ENCODE results near the gene PIK3C3.
A peak's percentile ranks its signal among the peaks of the same experiment; 100 is the strongest.

PIK3C3 gene

GRCh38 chr18:42112657-42113420 lies 157.8 kb downstream of the PIK3C3 start:
- TF ChIP-seq CTCF (IDR thresholded peaks at IDR 0.05; ENCODE audit: insufficient read depth, missing control alignments) = no peak
- DNase-seq (ENCODE audit: insufficient read length, low spot score) (no peak), FAIRE-seq (peak; percentile 56)

GRCh38 chr18:42113529-42114191 lies 158.6 kb downstream of the PIK3C3 start:
- no peak for DNase-seq (ENCODE audit: insufficient read length, low spot score)
- FAIRE-seq = no peak
- no peak for TF ChIP-seq CTCF (IDR thresholded peaks at IDR 0.05; ENCODE audit: insufficient read depth, missing control alignments)

GRCh38 chr18:42114310-42114943 lies 159.4 kb downstream of the PIK3C3 start:
- DNase-seq (ENCODE audit: insufficient read length, low spot score) (no peak), FAIRE-seq (peak; percentile 99)
- peak; percentile 89 for TF ChIP-seq CTCF (IDR thresholded peaks at IDR 0.05; ENCODE audit: insufficient read depth, missing control alignments)

- DNase-seq (ENCODE audit: insufficient read length, low spot score) (no peak), FAIRE-seq (no peak)
- TF ChIP-seq CTCF (IDR thresholded peaks at IDR 0.05; ENCODE audit: insufficient read depth, missing control alignments) = no peak
These were observed 171.6 kb downstream of the PIK3C3 start for GRCh38 chr18:42126586-42126985.

- FAIRE-seq (peak; percentile 98), DNase-seq (ENCODE audit: insufficient read length, low spot score) (no peak)
- no peak for TF ChIP-seq CTCF (IDR thresholded peaks at IDR 0.05; ENCODE audit: insufficient read depth, missing control alignments)
These were observed 176.3 kb downstream of the PIK3C3 start for GRCh38 chr18:42131066-42131929.

- no peak for FAIRE-seq
These were observed 176.9 kb downstream of the PIK3C3 start for GRCh38 chr18:42131930-42132244.

More at GRCh38 chr18:42131930-42132244, 176.9 kb downstream of the PIK3C3 start:
- no peak for DNase-seq (ENCODE audit: insufficient read length, low spot score)
- TF ChIP-seq CTCF (IDR thresholded peaks at IDR 0.05; ENCODE audit: insufficient read depth, missing control alignments) = no peak
